SK-N-MC (cell line): ENCODE results near the gene CHP1.

ENCODE experiments used
- FOXP2 ChIP-seq: optimal IDR thresholded peaks from 2 replicates; pipeline ENCODE3; 2011; ENCODE audit warnings: mild to moderate bottlenecking, moderate library complexity; ENCODE audit not compliant: insufficient read depth; ENCODE audit errors: extremely low read length, control extremely low read depth
- POLR2AphosphoS5 ChIP-seq: IDR thresholded peaks from 2 replicates; pipeline ENCODE4 v1.6.1; 2012; ENCODE audit warnings: mild to moderate bottlenecking, low read depth, low read length, borderline replicate concordance

DNA sequence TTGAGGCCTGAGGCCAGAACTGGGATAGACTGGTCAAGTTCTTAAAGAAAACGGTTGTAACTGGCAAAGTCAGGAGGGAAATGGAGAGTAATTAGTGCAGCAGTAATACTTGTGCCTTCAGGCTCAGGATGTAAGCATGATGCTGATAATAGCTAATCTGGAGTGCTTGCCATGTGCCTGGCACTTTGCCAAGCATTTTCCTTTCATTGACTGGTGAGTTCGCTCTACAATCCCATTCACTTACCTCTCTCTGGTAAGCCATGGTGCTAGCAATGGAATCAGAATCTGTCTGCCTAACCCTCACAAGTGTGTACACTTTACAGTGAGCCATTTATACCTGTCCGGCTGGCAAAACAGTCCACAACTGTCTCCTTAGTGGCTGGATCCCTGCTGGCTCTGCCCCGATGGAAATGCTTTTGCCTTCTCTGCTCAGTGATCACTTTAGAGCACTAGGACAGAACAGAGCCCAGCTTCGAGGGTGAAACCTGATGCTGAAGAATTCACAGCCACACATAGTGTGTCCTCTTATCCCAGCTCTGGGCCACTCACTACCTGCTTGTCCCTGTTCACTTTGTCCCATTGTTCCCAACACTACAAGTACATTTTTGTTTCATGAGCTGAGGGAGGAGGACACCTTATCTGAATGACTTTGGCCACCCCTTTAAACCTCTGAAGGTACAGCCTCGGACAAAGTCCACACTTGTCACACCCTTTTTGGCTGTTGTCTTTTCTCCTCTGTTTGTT is 10.3 kb downstream of the CHP1 start:
- TF ChIP-seq POLR2AphosphoS5: peak; percentile 23; the same call in 1 of the 2 replicates
- TF ChIP-seq FOXP2: peak; percentile 40
